DMS114 treated with DMSO at 0.1 percent for 48 hours (cell line): ENCODE measurements around the gene RAD9A.
"Not testable (repeated sequence)": the region's sequence is repeated elsewhere in the genome, so short reads cannot be mapped to it uniquely, and the experiment has no call there.

Source experiments
- DNase-seq: peaks from one replicate; lab custom pipeline; 2025; ENCODE audit not compliant: unreplicated experiment; lab: John Stamatoyannopoulos, UW

Gene RAD9A

GRCh38 chr11:67395555-67396258 lies 3.9 kb downstream of the RAD9A start:
- no peak for DNase-seq

- no peak for DNase-seq
These were observed 4.4 kb downstream of the RAD9A start for GRCh38 chr11:67396259-67396581.

GRCh38 chr11:67396587-67397389 lies 5.0 kb downstream of the RAD9A start:
- DNase-seq, result no peak

- no peak for DNase-seq
These were observed 5.8 kb downstream of the RAD9A start for GRCh38 chr11:67397536-67397935.

GRCh38 chr11:67397986-67398660 lies 6.3 kb downstream of the RAD9A start:
- no peak for DNase-seq

- no peak for DNase-seq
These were observed 7.1 kb downstream of the RAD9A start for GRCh38 chr11:67398661-67399563.

- DNase-seq, result no peak
These were observed 8.6 kb downstream of the RAD9A start for GRCh38 chr11:67400251-67400941.

GRCh38 chr11:67400942-67401494 lies 9.2 kb downstream of the RAD9A start:
- DNase-seq, result no peak

- peak; percentile 73 for DNase-seq
These were observed 9.9 kb downstream of the RAD9A start, which contains the start of gene PPP1CA for GRCh38 chr11:67401495-67402191. Gene PPP1CA (minus strand): TSS chr11:67401858. CDS start chr11:67401782, 76 bp downstream.

- not testable (repeated sequence) for DNase-seq
These were observed 10.5 kb downstream of the RAD9A start for GRCh38 chr11:67402192-67402839.

- DNase-seq, result not testable (repeated sequence)
These were observed 11.3 kb downstream of the RAD9A start for GRCh38 chr11:67403085-67403484.

- DNase-seq, result no peak
These were observed 12.9 kb downstream of the RAD9A start for GRCh38 chr11:67404515-67405195.

- DNase-seq, result no peak
These were observed 13.4 kb downstream of the RAD9A start for GRCh38 chr11:67405196-67405567.

- DNase-seq, result no peak
These were observed 14.0 kb downstream of the RAD9A start for GRCh38 chr11:67405688-67406339.

GRCh38 chr11:67406420-67406968 lies 14.7 kb downstream of the RAD9A start:
- no peak for DNase-seq

GRCh38 chr11:67406969-67407687 lies 15.3 kb downstream of the RAD9A start:
- no peak for DNase-seq

GRCh38 chr11:67407688-67408163 lies 15.9 kb downstream of the RAD9A start:
- no peak for DNase-seq
